HG03139 (cell line): ENCODE results near the gene UTP14C.
"Not testable (repeated sequence)": the region's sequence is repeated elsewhere in the genome, so short reads cannot be mapped to it uniquely, and the experiment has no call there.

ENCODE experiments used
- ATAC-seq: cut with Tn5 transposase; IDR thresholded peaks from one replicate; pipeline ENCODE4 v1.9.1; 2021; ENCODE audit not compliant: unreplicated experiment

Gene UTP14C

GRCh38 chr13:52034616-52035226, 10.2 kb downstream of the UTP14C start:
- no peak for ATAC-seq

- no peak for ATAC-seq
Measured at GRCh38 chr13:52036037-52036436, 11.5 kb downstream of the UTP14C start.

- ATAC-seq, result no peak
Measured at GRCh38 chr13:52043675-52044074, 19.2 kb downstream of the UTP14C start.

- ATAC-seq, result no peak
Measured at GRCh38 chr13:52047463-52047862, 23.0 kb downstream of the UTP14C start.

- ATAC-seq, result no peak
Measured at GRCh38 chr13:52048516-52048915, 24.0 kb downstream of the UTP14C start.

GRCh38 chr13:52051400-52051799, 26.9 kb downstream of the UTP14C start:
- ATAC-seq, result no peak

GRCh38 chr13:52053460-52053859, 29.0 kb downstream of the UTP14C start:
- no peak for ATAC-seq

DNA sequence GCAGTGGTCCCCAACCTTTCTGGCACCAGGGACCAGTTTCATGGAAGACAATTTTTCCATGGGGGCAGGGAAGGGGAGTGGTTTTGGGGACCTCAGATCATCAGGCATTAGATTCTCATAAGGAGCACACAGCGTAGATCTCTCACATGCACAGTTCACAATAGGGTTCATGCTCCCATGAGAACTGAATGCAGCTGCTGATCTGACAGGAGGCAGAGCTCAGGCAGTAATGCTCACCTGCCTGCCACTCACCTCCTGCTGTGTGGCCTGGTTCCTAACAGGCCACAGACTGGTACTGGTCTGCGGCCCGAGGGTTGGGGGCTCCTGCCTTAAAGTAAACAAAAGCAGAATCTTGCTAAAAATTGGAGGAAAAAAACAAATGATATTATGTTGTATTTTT, 36.6 kb downstream of the UTP14C start:
- not testable (repeated sequence) for ATAC-seq

DNA sequence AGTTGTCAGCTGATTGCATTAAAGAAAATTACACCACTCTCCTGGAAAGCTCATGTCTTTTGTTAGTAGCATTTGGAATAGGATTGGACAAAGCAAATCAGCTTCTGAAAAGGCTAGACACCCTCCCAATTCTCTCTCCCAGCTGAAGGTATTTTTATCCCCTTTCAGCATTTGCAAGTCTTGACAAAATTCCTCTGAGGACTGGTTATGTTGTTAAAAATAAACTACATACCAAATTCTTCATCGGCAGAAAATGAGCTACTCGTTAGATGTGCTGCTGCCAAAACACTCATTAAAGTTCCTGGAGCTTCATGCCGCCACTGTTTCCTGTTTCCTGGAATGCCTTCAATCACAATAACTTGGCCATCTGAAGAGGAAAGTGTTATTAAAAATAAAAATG, 37.1 kb downstream of the UTP14C start:
- no peak for ATAC-seq

DNA sequence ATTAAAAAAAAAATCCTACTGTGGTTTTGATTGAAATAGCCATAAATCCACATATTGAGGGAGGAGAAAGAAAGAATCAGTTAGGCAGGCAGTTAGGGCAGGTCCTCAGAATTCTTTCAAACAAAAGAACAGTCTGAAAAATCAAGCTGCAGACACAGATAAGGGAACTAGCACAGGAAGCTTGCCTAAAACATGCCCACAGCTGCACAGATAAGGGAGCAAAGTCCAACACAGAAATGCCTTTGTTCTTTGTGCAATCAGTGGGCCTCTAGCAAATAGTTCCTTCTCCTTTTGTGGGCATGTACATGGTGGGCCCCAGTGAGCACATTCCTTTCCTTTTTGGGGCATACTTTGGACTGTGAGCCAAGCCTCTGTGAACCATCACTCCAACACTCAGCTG, 42.7 kb downstream of the UTP14C start:
- ATAC-seq, result no peak

DNA sequence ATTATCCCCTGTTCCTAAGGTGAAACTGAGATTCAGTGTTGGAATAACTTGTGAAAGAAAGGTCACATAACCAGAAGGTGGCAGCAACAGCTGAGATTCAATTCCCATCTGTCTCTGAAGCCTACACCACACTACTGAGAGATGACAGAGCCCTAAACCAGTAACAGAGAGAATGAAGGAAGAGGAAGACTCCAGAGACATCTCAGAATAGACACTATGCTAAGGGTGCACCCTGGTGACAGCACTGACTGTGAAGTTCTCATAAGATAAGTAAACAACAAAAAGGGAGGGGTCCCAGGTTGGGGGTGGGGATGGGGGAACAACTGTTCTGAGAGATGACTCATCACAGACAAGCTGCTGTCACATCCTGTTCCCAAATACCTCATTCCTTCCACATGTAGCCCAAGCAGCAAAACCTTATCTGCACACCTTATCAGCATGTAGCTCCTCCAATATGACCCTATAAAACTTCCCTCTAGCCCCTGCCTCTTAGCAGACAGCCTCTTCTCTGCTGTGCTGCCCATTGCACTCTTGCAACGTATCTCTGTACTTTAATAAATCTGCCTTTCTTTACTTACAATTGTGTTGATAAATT, 46.5 kb downstream of the UTP14C start:
- ATAC-seq, result no peak
